HG02981 (cell line): ENCODE results near the gene CCND2.

Source experiments
- ATAC-seq: cut with Tn5 transposase; IDR thresholded peaks from one replicate; pipeline ENCODE4 v1.9.1; 2021; ENCODE audit warnings: mild to moderate bottlenecking, moderate library complexity; ENCODE audit not compliant: unreplicated experiment

CCND2 gene

DNA sequence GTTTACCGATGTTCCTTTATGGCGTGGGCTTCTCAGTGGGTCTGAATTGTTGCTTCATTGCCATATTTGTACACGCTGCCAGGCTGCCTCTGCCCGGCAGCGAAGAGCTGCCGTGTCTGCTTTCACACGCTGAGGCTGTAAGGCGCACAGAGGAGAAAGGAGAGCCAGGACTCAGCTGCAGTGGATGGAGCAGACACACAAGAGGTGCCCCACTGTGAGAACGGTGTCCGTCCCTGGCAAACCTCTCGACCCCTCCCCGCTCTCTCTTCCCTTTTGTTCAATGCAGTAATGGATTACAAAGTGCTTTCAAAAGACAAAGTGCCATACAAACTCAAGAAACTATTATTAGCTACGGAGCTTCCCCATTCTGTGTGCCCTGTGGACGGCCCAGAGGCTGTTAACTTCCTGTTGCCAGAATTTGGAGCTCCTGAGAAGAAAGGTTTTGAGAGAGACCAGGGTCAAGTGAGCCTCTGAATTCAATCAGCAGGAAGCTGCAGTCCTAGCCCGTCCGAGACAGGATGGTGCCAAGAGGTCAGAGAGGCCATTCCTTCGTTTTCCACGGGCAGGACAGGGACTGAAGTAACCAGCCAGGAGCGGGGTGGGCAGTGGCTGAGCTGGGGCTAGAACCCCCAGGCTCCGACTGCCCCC is 15.8 kb downstream of the CCND2 start:
- no peak for ATAC-seq

DNA sequence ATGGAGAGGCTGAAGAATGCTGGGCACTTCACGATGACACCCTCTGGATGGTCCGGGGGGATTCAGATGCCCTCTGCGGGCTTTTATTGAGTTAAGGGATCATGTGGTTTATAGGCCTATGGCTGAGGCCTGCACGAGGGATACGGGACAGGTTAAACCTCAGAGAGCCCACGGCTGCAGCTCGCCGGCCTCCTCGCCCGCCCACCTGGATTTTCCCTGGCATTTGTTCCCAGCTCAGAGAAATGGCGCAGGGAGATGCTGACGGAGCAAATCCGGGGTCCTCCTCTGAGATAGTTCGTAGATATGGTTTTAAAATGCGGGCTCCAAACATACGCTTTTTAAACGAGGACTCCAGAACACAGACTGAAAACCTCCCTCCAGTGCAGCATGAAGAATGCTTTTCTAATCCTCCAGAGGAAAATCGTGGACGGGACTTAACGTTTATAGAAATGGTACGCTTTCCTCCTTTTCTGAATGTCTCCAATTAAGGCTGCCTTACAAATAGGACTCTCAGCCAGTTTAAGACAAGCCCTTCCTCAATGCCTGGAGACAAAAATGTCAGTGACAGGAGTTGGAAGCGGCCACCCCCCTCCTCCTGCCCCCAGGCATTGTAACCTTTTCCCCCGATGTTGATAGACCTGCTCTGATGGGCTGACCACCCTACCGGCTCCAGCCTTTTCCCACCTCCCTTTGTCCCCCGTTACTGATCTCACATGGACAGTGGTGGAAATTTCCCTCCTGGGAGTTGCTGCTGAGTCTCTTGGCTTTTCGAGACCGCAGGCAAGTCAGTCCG is 16.6 kb downstream of the CCND2 start:
- no peak for ATAC-seq

DNA sequence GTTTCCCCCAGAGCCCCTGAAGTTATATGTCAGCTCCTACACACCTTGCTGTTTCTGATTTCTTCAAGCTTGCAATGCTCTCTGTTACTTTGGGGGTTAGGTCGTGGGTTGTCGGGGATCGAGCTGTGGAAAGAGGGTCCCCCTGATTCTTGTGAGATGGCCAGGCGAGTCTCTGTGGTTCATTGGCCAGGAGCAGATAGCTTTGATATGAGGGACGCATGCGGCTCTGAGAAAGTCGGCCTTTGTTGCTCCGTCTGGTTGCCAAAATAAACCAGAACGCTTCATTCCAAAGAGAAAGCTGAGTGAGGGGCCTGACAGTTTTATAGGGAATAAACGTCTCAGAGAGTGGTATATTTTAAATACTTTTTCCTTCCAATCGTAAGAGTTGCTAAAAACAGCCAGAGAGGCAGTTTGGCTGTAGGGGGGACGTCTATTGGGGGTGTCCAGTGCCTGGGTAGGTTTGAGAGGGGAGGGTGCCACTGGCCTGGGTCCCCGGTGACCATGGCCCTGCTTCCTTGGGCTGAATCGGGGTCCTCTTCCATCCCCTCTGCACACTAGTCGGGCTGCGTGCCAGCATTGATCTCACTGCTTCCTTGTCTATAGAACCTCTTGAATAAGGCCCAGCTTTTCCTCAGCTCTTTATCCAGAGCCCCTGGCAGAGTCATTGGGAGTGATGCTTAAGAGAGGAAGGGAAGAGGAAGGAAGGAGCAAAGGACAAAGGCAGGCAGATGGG is 18.9 kb downstream of the CCND2 start:
- no peak for ATAC-seq

DNA sequence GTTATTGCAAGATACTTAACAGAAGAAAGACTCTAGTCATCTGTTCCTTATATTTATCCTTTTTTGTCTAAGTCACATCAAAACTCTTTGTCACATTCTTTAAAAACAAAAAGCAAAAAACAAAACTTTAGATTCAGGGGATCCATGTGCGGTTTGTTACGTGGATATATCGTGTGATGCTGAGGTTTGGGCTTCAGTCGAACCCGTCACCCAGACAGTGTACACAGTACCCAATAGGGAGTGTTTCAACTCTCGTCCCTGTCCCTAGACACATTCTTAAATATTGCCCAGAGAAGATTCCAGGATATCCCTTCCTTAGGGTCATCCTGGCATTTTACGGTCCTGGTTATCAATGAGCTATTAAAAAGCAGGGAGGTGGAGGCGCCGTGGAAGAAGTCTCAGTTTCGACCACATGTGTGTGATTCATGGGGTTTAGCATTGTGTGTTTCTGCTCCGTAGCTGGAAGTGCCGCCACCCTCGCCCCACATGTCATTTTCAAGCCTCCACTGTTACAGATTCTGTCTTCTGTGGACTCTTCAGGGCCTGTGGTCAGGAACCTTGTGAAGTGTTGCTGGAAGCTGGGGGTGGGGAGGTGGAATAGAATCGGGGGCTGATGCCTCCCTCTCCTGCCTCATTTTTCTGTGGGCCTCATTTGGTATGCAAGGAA is 19.9 kb downstream of the CCND2 start:
- ATAC-seq, result no peak

DNA sequence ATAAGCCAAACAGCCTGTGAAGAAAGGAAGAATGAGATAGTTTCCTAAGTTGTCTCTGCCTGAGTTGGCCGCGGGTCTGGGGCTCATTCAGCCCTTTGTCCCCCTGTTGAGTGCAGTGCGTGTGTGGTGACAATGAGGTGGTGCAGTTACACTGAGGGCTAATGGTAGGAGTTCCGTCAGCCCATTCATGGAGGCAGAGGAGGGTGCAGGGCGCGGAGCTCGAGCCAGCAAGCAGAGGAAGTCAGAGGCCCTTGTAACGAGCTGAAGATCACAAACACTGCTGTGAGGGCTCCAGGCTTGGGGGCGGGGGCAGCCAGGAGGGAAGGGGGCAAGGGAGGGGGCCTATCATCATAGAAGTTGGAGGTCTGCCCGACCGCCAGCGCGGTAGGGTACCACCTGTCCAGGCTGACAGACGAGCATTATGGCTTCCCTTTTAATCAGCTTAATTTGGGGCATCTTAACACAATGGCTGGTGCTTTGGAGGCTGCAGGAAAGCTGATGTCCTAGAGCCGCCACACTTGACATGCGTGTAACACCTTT is 20.5 kb downstream of the CCND2 start:
- ATAC-seq, result no peak

DNA sequence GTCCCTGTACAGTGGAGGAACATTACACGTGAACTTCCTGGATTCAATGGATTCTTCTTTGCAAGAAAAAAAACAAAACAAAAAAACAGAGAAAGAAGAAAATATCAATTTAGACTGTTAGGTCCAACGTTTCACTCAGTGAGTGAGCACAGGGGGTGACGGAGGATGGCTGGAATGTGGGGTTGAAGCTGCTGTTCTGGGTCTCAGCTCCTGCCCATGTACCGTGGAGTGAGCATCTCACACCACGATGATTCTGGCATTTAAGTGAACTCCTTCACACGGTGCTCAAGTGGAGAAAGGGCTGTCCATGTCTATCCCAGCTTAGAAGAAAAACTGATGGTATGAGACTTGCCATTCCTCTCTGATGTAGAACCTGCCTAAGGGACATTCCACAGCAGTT is 23.2 kb downstream of the CCND2 start:
- no peak for ATAC-seq

DNA sequence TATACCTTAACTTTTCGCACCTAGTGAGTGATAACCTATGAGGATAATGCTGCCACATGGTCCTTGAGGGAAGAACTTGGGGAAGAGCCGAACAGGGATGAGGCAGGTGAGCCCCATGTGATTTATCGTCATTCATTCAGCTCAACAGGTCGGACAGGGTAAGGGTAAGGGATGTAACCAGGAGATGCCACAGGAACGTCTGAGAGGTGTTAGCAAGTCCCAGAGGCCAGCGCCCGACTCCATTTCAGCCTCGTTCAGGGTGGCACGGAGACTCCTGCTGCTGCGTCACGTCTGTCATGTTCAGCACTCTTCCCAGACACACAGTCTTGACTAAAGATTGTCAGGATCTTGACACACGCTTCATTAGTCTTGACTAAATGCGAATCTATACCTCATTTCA is 24.1 kb downstream of the CCND2 start:
- ATAC-seq, result no peak

DNA sequence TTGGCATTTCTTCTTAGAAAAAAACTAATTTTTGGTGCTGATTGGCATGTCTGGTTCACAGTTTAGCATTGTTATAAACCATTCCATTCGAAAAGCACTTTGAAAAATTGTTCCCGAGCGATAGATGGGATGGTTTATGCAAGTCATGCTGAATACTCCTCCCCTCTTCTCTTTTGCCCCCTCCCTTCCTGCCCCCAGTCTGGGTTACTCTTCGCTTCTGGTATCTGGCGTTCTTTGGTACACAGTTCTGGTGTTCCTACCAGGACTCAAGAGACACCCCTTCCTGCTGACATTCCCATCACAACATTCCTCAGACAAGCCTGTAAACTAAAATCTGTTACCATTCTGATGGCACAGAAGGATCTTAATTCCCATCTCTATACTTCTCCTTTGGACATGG is 27.3 kb downstream of the CCND2 start:
- no peak for ATAC-seq

DNA sequence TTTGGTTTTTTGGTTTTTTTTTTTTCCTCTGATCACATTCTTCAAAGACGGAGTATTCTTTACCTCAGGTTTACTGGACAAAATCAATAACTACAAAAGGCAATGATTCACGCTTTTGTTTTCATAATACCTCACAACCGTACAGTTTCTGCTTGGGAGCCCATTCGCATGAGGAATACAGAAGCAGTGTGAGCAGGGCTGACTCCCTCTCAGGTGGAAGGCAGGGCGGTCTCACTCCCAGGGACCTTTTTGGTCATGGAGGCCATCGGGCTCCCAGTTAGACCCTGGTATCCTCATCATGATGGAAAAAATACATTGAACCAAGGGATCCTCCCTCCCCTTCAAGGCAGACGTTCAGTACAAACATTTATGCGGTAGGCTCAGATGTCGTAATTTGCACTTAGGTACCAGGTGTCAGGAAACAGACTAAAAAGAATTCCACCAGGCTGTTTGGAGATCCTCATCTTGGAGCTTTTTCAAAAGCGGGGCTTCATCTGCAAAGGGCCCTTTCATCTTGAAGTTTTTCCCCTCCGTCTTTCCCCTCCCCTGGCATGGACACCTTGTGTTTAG is 28.5 kb downstream of the CCND2 start:
- no peak for ATAC-seq

DNA sequence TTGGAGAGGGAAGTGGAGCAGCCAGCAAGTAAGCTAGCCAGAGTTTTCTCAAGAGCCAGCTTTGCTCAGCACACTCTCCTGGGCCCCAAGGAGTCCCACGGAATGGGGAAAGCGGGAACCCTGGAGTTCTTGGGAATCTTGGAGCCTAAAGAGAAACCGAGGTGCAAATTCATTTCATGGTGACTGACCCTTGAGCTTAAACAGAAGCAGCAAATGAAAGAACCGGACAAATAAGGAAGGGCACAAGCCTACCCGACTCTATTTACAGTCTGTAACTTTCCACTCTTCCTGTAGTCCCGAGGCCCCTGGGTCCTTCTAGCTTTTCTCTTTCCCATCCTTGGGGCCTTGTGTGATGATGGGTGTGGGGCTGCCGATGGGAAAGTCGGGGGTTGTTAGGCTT is 29.3 kb downstream of the CCND2 start:
- ATAC-seq, result no peak

DNA sequence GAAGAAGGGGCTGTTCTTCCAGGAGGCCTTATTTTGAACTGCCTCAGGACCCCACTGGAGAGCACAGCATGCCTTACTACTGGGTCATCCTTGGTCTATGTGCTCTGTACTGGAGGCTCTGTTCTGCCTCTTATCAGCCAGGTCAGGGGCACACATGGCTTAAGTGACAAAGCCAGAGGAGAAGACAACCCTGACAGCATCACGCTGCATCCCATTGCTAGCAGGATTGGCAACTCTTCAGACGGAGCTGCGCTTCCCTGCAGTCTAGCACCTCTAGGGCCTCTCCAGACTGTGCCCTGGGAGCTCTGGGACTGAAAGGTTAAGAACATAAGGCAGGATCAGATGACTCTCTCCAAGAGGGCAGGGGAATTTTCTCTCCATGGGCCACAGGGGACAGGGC is 30.2 kb downstream of the CCND2 start:
- ATAC-seq, result no peak

DNA sequence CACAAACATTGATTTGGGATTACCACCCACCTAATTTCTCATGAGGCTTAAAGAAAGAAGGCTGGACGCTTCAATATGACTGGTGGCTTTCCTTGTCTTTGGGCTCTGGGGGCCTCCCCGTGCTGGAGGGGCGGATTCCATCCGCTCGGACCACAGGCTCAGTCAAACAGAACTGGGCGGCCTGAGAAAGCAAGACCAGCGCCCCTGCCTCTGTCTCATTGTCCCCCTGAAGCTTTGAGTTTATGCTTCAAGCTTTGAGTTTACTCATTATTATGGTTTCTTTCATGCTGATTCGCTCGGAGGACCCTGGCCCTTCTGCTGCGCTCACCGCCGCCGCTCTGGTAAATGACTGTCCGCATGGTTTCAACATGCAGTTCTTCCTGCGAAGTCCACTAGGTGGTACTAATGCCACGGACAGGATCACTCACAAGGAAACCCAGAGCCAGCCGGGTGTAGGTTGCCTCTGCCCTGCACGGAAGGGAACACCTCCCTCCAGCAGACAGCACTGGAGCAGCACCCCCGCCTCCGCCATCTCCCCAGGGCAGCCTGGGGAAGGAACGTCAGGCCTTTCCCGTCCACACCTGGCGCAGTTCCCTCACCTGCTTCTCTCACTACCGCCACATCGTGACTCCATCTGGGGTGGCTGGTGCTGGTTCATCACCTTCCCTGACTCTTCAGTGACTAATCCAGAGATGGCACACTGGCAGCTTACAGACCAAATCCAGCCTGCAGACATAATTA is 34.2 kb downstream of the CCND2 start:
- no peak for ATAC-seq

DNA sequence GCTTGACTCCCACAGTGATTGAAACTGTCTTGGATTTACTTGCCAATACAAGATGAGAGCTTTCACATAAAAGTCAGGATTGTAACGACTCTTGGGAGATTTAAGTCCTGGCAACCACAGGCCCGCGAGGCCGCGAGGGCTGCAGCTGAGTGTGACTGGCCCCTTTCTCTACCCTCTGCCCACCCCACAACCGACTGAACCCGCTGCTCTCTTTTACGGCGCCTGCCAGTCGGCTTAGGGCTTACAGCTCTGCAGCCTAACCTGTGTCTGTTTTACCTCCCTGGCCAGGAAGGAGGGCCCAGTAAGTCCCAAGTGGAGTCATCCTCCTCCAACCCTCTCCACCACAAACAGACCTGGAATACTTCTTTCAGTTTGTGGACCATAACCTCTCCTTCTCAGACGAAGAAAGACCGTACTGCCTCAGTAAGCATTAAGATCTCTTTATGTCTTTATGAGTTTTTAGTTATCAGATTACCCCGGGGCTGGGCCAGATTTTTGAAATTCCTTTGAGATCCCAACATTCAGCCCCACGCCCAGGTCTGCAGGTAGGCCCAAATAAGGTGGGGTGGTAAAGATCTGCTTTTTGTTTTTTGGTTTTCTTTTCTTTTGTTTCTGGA is 34.9 kb downstream of the CCND2 start:
- ATAC-seq, result no peak

DNA sequence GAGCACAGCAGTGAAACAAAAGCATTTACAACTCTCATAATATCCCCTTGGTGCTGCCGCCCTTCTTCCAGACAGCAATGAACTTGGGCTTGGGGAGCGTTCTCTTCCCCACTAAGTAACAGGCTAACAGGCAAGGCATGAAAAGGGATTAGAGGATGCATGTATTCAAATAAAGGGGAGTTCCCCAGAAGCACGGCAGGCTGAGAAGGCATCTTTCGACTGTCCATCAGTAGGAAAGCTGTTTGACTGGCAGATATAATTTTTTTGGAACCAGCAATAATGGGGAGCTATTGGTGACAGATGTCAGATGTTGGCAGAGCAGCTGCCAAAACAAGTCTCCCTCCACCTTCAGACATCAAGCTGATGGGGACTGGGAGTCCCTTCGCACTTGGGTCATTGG is 38.2 kb downstream of the CCND2 start:
- ATAC-seq, result no peak

DNA sequence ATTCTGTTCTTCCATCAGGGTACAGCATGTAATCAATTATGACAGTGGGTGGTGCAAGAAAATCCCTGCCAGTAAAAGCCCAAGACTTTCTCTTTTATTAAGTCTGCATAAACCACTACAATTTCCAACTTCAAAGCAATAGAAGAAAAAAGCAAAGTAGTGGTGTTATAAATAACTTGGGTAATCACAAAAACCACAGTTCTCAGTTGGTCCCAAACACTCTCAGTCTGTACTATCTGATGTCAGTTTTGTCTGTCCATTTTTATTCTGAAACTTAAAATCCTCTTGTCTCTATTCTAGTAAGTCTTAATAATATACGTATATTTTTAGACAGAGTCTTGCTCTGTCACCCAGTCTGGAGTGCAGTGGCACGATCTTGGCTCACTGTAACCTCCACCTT is 38.7 kb downstream of the CCND2 start:
- ATAC-seq, result no peak

DNA sequence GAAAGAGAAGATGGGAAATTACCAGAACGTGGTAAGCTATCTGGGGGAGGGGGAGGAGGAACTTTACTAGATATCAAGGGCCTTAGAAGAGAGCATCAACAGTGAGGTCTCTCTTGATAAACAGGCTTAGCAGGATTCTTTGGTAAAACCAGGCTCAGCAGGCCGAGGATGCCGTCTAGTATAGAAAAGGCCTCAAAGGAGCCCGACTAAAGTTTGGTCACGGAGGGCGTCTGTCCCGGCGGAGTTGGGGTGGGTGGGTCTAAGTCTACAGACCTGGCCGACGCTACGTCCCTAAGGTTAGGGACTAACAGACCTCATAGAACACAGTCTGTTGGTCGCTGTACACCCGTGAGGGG is 46.9 kb downstream of the CCND2 start:
- ATAC-seq, result peak; percentile 24

DNA sequence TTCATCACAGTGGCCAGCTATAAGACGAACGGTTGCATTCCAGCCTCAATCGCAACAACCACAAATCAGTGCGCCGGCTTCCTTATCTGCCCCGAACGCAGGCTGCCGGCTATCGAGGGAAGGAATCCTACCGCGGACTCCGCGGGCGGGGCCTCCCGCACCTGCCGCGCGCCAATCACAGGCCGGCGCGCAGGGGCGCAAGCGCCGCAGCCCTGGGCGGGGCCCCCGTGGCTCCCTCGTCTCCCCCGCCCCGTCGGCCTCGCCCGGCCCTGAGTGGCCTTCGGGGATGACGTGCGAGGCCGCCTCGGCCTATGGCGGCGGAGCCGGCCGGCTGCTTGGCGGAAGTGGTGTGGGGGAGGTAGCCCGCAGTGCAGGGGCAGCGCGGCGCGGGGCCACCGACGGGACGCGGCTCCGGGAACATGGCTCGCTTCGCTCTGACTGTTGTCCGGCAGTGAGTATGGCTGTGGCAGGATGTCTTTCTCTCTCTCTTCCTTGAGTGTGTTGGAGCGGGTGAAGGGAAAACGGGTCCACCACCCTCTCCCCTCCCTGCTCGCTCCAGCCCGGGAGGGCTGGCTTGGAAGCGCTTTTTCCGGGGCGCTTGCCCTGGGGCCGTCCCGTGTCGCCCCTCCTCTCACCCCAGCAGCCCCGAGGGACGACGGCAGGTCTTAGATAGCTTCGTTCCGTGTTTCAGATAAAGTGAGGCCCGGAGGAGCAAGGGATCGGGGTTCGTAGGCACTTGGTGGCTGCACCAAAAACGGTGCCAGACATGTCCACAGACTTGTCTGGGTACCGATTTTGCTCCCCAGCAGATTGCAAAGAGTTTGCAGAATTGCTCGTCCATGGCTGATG is 47.5 kb downstream of the CCND2 start, which contains the start of gene TIGAR:
TIGAR (plus strand) TSS at position 361 of the 849 bp plus-strand sequence; CDS start at position 420, 59 bp downstream.
- peak; percentile 97 for ATAC-seq

DNA sequence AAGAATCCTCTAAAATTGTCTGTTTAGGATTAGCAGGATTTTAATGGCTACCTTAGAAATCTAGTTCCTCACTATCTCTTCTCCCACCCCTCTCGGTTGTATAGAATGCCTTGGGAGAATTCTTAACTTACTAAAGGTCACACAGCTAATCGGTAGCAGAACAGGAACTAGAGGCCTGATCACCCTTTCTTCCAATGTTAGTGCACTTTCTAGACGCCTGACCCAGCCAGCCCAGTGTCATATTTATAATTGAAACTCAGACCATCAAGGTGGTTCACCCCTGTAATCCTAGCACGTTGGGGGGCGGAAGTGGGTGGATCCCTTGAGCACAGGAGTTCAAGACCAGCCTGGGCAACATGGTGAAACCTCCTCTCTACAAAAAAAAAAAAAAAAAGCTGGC is 49.2 kb downstream of the CCND2 start:
- ATAC-seq, result no peak
